Measurements from ENCODE around the gene ARTN.

The ARTN gene

DNA sequence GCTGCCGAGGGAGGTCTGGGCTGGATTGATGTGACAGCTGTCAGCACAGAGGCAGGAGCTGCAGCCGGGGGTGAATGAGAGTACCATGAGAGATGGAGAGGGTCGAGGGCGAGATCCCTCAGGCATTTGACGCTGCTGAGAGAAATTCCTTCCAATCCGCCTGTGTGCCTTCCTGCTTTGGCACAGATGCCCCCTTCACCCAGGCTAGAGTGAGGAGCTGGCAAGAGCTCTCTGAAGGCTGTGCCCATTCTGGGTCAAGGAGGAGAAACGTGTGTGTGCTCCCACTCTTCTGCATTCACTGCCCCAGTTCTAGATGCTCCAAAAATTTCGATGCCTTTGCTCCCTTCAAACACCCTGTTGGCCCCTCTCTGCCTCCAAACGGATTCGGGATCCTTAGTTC is 4.8 kb downstream of the ARTN start:
- H3K4me3 ChIP-seq (ENCODE audit: low read depth, low read length), result no peak overlapping the region
- no peaks in the 10 kb centered on the region for H3K9me3 ChIP-seq (ENCODE audit: control insufficient read depth, insufficient read depth, low read depth, low read length)
- no peaks in the 10 kb centered on the region for H3K36me3 ChIP-seq (ENCODE audit: control insufficient read depth, insufficient read depth, low read length)
- H3K27ac ChIP-seq (ENCODE audit: low read depth, low read length), result no peak overlapping the region
- peaks cover 28% of the 10 kb centered on the region for H3K4me1 ChIP-seq (ENCODE audit: control insufficient read depth, insufficient read depth, low read length)
- peaks cover 20% of the 10 kb centered on the region; the same call in 1 of the 2 replicates for H3K27me3 ChIP-seq (ENCODE audit: control insufficient read depth, insufficient read depth, low read length)
- H3K9ac ChIP-seq (ENCODE audit: low read length), result no peak overlapping the region

DNA sequence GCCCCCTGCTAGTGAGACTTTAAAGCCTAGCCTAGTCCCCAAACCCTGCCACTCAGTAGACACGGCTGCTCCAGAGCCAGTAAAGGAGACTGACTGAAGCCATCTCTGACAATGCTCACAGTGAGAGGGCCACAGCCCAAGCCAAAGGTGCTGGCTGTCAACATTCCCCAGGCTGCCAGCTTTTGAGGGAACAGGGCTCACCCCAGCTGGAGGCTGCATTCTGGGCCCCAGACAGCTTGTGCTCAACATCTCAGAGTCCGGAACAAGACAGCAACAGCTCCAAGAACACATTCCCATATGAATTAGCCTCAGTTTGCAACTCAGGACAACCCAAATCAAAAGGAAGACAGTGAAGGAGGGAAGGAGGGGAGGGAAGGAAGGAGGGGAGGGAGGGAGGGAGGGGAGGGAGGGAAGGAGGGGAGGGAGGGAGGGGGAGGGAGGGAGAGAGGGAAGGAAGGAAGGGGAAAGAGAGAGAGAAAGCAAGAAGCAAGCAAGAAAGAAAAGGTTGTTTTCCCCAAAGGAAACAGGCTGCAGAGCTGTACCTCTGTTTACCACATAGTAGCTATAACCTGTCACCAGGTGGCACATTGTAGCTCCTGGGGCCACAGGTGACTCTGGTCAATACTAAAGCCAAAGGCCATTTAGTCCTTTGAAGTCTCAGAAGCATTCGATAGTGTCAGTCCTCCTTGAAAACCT is 5.4 kb downstream of the ARTN start:
- H3K9me3 ChIP-seq (ENCODE audit: control insufficient read depth, insufficient read depth, low read depth, low read length), result no peaks in the 10 kb centered on the region
- H3K4me3 ChIP-seq (ENCODE audit: low read depth, low read length), result no peak overlapping the region
- no peak overlapping the region for H3K9ac ChIP-seq (ENCODE audit: low read length)
- no peak overlapping the region for H3K27ac ChIP-seq (ENCODE audit: low read depth, low read length)
- H3K36me3 ChIP-seq (ENCODE audit: control insufficient read depth, insufficient read depth, low read length), result no peaks in the 10 kb centered on the region
- H3K27me3 ChIP-seq (ENCODE audit: control insufficient read depth, insufficient read depth, low read length), result peaks cover 20% of the 10 kb centered on the region; the same call in 1 of the 2 replicates
- peaks cover 24% of the 10 kb centered on the region for H3K4me1 ChIP-seq (ENCODE audit: control insufficient read depth, insufficient read depth, low read length)

DNA sequence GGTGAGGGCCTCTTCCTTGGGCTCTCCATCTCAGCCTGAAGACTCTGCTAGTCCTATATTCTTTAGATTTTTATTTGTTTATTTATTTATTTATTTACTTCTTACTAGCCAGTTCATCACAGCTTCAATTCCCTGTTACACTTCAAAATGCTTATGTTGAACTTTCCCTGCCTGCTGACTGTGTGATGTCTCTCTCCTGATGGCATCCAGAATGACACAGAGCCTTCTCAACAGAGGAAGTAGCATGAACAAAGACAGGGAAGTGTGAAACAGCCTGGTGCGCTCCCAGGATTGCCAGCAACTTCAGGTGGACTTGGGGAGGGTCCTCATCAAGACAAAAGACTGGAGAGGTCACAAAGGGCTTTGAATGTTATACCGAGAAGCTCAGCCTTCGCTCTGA is 8.8 kb downstream of the ARTN start:
- Histone ChIP-seq H3K9me3 (ENCODE audit: control insufficient read depth, insufficient read depth, low read depth, low read length) (no peaks in the 10 kb centered on the region), H3K27me3 (ENCODE audit: control insufficient read depth, insufficient read depth, low read length) (peaks cover 6% of the 10 kb centered on the region; the same call in 1 of the 2 replicates), H3K4me1 (ENCODE audit: control insufficient read depth, insufficient read depth, low read length) (peaks cover 11% of the 10 kb centered on the region), H3K4me3 (ENCODE audit: low read depth, low read length) (no peak overlapping the region), H3K36me3 (ENCODE audit: control insufficient read depth, insufficient read depth, low read length) (no peaks in the 10 kb centered on the region), H3K9ac (ENCODE audit: low read length) (no peak overlapping the region), H3K27ac (ENCODE audit: low read depth, low read length) (no peak overlapping the region)

DNA sequence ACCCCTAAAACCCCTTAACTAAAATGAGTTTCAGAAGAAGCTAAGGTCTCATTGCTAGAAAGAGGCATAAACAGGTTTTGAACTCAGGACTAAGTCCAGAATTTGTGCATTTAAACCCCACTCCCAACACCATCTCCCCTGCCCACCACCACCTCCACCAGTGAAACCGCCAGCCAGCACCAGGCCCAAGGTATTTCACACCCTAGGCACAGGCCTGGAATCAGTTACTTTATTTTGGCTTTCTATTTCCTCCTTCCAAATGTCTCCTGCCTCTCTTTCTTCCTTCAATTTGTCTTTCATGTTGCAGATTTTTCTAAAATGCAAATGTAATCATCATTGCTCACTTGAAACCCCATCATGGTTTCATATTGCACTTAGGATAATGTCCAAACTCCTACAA is 11.3 kb downstream of the ARTN start:
- Histone ChIP-seq H3K9ac (ENCODE audit: low read length) (no peak overlapping the region), H3K36me3 (ENCODE audit: control insufficient read depth, insufficient read depth, low read length) (peaks cover 4% of the 10 kb centered on the region; the same call in 1 of the 2 replicates), H3K27me3 (ENCODE audit: control insufficient read depth, insufficient read depth, low read length) (0 out of 2 replicates have a peak, but pooled peaks cover 2% of the 10 kb centered on the region), H3K9me3 (ENCODE audit: control insufficient read depth, insufficient read depth, low read depth, low read length) (no peaks in the 10 kb centered on the region), H3K27ac (ENCODE audit: low read depth, low read length) (no peak overlapping the region), H3K4me1 (ENCODE audit: control insufficient read depth, insufficient read depth, low read length) (peaks cover 9% of the 10 kb centered on the region), H3K4me3 (ENCODE audit: low read depth, low read length) (no peak overlapping the region)

DNA sequence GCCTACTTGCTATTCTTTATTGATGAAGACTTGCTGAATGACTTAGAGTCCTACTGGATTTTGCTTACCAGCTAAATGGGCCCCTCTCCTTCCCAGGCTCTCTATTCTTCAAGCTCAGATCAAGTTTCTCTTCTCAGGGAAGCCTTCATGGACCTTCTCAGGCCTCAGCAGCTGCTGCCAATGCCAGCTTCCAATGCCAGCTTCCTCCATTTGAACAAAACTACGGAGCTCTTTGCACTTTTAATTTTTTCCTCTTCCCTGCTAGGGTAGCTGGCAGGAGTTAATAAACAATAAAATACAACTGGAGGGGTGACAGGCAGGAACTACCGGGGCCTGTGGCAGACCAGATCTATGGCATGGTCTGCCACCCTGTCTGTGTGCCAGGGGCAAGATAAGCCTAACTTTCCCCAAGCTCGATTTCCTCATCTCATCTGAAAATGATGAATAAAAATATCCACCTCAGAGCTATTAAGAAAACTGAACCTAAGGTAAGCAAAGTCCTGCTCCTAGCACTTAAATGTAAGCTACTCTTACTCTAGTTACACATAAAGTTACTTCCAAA is 12.2 kb downstream of the ARTN start:
- no peaks in the 10 kb centered on the region for H3K9me3 ChIP-seq (ENCODE audit: control insufficient read depth, insufficient read depth, low read depth, low read length)
- no peak overlapping the region for H3K27ac ChIP-seq (ENCODE audit: low read depth, low read length)
- H3K4me3 ChIP-seq (ENCODE audit: low read depth, low read length), result peak overlapping the region; percentile 87
- H3K9ac ChIP-seq (ENCODE audit: low read length), result peak overlapping the region; percentile 99
- H3K4me1 ChIP-seq (ENCODE audit: control insufficient read depth, insufficient read depth, low read length), result peaks cover 9% of the 10 kb centered on the region
- H3K36me3 ChIP-seq (ENCODE audit: control insufficient read depth, insufficient read depth, low read length), result peaks cover 12% of the 10 kb centered on the region; the same call in 1 of the 2 replicates
- H3K27me3 ChIP-seq (ENCODE audit: control insufficient read depth, insufficient read depth, low read length), result 0 out of 2 replicates have a peak, but pooled peaks cover 2% of the 10 kb centered on the region

DNA sequence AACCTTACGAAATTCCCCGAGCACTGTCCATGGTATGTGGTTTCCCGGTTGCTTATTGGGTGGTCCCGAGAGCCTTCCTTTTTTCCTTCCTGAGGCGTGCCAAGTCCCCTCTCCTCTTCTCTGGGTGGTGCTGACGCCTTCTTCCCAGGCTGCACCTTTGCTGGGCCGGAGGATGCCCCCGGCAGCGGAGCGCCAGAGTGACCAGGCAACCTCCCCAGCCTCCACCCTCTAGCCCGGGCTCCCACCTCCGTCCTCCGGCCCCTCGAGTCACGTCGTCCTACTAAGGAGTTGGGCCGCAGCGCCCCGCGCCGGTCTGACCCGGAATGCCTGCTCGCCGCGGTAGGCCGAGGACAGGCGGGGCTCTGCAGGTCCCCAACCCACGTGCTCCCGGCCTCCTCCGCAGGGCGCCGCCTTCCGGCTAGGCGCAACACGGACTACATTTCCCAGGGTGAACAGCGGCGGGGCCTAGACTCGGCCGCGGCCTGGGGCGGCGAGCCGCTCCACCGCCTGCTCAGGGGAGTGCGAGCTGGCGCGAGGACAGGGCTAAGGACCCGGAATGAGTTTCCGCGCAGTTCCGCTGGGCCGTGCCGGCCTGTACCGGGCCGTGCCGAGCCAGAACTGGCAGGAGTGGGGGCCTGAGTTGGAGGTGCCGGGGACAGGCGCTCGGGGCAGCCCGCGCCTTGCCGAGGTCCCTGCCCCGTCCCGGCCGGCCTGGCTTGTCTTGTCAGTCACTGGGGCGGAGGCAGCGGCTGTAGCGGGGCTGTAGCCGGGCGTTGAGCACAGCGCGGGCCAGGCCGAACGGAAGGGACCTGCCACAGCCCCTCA is 12.8 kb downstream of the ARTN start, which contains the start of gene IPO13:
Gene IPO13, plus strand, starts transcription at position 715 of the 825 bp plus-strand sequence. CDS start 651 bp downstream, outside the sequence.
- H3K27ac ChIP-seq (ENCODE audit: low read depth, low read length), result peak within 1 kb of the TSS; percentile 100
- H3K4me1 ChIP-seq (ENCODE audit: control insufficient read depth, insufficient read depth, low read length), result peaks cover 9% of the 10 kb centered on the region
- peaks cover 12% of the 10 kb centered on the region; the same call in 1 of the 2 replicates for H3K36me3 ChIP-seq (ENCODE audit: control insufficient read depth, insufficient read depth, low read length)
- peak within 1 kb of the TSS; percentile 87 for H3K4me3 ChIP-seq (ENCODE audit: low read depth, low read length)
- no peaks in the 10 kb centered on the region for H3K9me3 ChIP-seq (ENCODE audit: control insufficient read depth, insufficient read depth, low read depth, low read length)
- 0 out of 2 replicates have a peak, but pooled peaks cover 2% of the 10 kb centered on the region for H3K27me3 ChIP-seq (ENCODE audit: control insufficient read depth, insufficient read depth, low read length)
- H3K9ac ChIP-seq (ENCODE audit: low read length), result peak within 1 kb of the TSS; percentile 99

DNA sequence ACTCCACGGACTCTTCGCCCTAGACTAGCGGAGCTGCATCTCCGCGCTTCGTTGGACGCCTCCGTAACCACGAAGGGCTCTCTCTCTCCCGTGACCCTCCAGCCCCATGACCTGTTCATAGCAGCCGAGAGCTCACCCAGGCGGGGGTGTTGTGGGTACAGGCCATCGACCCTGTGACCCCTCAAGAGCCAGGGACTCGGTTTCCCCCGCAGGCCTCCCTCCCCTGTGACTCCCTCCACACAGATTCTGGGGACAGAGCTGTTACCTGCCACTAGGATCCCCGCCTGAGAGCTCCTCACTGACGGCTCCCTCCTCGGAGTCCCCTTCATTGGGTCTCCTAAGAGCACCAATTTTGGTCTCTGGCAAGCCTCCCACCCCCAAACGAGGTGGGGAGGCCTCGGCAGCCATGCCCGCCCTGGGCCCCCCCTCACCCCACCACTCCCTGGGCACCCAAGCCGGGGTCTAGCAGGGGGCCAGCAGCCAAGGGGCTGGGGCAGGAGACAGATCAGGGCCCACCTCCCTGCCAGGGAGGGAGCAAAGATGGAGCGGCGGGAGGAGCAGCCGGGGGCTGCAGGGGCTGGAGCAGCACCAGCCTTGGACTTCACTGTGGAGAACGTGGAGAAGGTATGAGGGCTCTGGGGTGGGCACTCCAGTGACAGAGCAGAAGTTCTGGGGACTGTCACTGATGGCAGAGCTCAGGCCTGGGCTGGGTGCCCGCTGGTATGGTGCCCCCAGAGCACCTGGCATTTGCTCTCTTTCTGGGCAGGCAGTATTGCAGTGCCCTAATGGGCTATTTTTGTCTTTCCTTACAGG is 13.7 kb downstream of the ARTN start:
- Histone ChIP-seq H3K4me1 (ENCODE audit: control insufficient read depth, insufficient read depth, low read length) (peaks cover 9% of the 10 kb centered on the region), H3K9me3 (ENCODE audit: control insufficient read depth, insufficient read depth, low read depth, low read length) (no peaks in the 10 kb centered on the region), H3K27ac (ENCODE audit: low read depth, low read length) (peak overlapping the region; percentile 100; the same call in 1 of the 2 replicates)

DNA sequence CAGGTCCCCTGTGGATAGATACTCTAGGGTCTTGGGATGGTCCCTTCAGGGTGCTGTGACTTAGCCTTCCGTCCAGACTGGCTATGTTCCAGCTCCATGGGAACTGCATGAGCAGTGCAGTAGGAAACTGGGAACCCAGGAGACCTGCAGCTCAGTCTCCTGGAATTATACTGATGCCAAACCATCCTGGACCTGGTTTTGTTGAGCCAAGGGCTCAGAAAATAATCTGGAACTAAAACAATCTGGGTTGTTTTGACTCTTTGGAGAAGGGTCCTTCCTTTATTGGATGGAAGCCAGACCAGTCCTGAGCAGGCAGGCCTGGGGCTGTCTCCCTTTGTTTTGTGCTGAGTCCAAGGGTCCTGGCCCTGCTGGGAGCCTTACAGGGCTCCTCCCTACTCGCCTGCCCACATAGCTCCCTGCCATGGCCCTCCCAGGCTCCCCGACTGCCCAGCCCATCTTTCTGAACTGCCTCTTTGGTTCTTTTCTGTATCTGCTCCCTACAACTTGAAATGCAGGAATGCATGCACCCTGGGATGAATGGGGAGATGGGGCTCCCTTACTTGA is 14.4 kb downstream of the ARTN start:
- H3K4me1 ChIP-seq (ENCODE audit: control insufficient read depth, insufficient read depth, low read length), result peaks cover 9% of the 10 kb centered on the region
- H3K27me3 ChIP-seq (ENCODE audit: control insufficient read depth, insufficient read depth, low read length), result no peaks in the 10 kb centered on the region
- H3K27ac ChIP-seq (ENCODE audit: low read depth, low read length), result no peak overlapping the region
- no peak overlapping the region for H3K9ac ChIP-seq (ENCODE audit: low read length)
- H3K36me3 ChIP-seq (ENCODE audit: control insufficient read depth, insufficient read depth, low read length), result peaks cover 12% of the 10 kb centered on the region; the same call in 1 of the 2 replicates
- no peaks in the 10 kb centered on the region for H3K9me3 ChIP-seq (ENCODE audit: control insufficient read depth, insufficient read depth, low read depth, low read length)
- peak overlapping the region; percentile 87 for H3K4me3 ChIP-seq (ENCODE audit: low read depth, low read length)

More for the DNA sequence above, 13.7 kb downstream of the ARTN start:
- Histone ChIP-seq H3K4me3 (ENCODE audit: low read depth, low read length) (peak overlapping the region; percentile 87), H3K27me3 (ENCODE audit: control insufficient read depth, insufficient read depth, low read length) (0 out of 2 replicates have a peak, but pooled peaks cover 2% of the 10 kb centered on the region), H3K36me3 (ENCODE audit: control insufficient read depth, insufficient read depth, low read length) (peaks cover 12% of the 10 kb centered on the region; the same call in 1 of the 2 replicates), H3K9ac (ENCODE audit: low read length) (peak overlapping the region; percentile 99)

DNA sequence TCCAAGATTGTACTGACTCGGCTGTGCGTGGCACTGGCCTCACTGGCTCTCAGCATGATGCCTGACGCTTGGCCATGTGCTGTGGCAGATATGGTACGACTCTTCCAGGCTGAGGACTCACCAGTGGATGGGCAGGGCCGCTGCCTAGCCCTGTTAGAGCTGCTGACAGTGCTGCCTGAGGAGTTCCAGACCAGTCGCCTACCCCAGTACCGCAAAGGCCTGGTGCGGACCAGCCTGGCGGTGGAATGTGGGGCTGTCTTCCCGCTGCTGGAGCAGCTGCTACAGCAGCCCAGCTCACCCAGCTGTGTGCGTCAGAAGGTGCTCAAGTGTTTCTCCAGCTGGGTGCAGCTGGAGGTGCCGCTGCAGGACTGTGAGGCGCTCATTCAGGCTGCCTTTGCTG is 16.1 kb downstream of the ARTN start:
- no peak overlapping the region for H3K9ac ChIP-seq (ENCODE audit: low read length)
- no peaks in the 10 kb centered on the region for H3K9me3 ChIP-seq (ENCODE audit: control insufficient read depth, insufficient read depth, low read depth, low read length)
- H3K4me3 ChIP-seq (ENCODE audit: low read depth, low read length), result no peak overlapping the region
- no peaks in the 10 kb centered on the region for H3K27me3 ChIP-seq (ENCODE audit: control insufficient read depth, insufficient read depth, low read length)
- no peak overlapping the region for H3K27ac ChIP-seq (ENCODE audit: low read depth, low read length)
- peaks cover 9% of the 10 kb centered on the region for H3K4me1 ChIP-seq (ENCODE audit: control insufficient read depth, insufficient read depth, low read length)
- peaks cover 12% of the 10 kb centered on the region; the same call in 1 of the 2 replicates for H3K36me3 ChIP-seq (ENCODE audit: control insufficient read depth, insufficient read depth, low read length)
